Trophoblast cell (in vitro differentiated cells and primary cell): Measurements from ENCODE around the gene PROZ.

Source experiments
- DNase-seq, 2 donors: peaks; one replicate each; pipeline ENCODE4 v3.0.0-alpha.2; 2016
- H2AFZ ChIP-seq: 2 replicates; pipeline ENCODE4 v1.6.1; 2013; ENCODE audit warnings: low read length, moderate library complexity, mild to moderate bottlenecking; ENCODE audit not compliant: insufficient read depth, poor library complexity
- H2AK5ac ChIP-seq: 2 replicates; pipeline ENCODE4 v1.6.1; 2013; ENCODE audit warnings: mild to moderate bottlenecking, low read length
- H2BK120ac ChIP-seq: 2 replicates; pipeline ENCODE4 v1.6.1; 2013; ENCODE audit warnings: low read length, mild to moderate bottlenecking, moderate library complexity; ENCODE audit not compliant: insufficient read depth, poor library complexity
- H2BK12ac ChIP-seq: 2 replicates; pipeline ENCODE4 v1.6.1; 2013; ENCODE audit warnings: mild to moderate bottlenecking, low read length, moderate library complexity
- H2BK5ac ChIP-seq: 2 replicates; pipeline ENCODE4 v1.6.1; 2013; ENCODE audit warnings: low read length, low read depth, moderate library complexity, mild to moderate bottlenecking; ENCODE audit not compliant: poor library complexity
- H3K14ac ChIP-seq: 2 replicates; pipeline ENCODE4 v1.6.1; 2013; ENCODE audit warnings: mild to moderate bottlenecking, low read length
- H3K18ac ChIP-seq: 2 replicates; pipeline ENCODE4 v1.6.1; 2013; ENCODE audit warnings: mild to moderate bottlenecking, low read length
- H3K23ac ChIP-seq: 2 replicates; pipeline ENCODE4 v1.6.1; 2013; ENCODE audit warnings: low read length
- H3K27ac ChIP-seq: 2 replicates; pipeline ENCODE4 v1.5.1; 2013; ENCODE audit warnings: low read depth, mild to moderate bottlenecking, inconsistent platforms, low read length, moderate library complexity
- H3K27me3 ChIP-seq: 2 replicates; pipeline ENCODE4 v1.6.1; 2013; ENCODE audit warnings: inconsistent platforms, mild to moderate bottlenecking, low read length, moderate library complexity; ENCODE audit not compliant: insufficient read depth
- H3K36me3 ChIP-seq, 2 experiments: 1 replicate in 1 of 2; 2 replicates in 1 of 2; pipeline ENCODE4 v1.6.1; 2013; ENCODE audit warnings: low read length in 2 of 2, mild to moderate bottlenecking in 2 of 2, moderate library complexity in 1 of 2; ENCODE audit not compliant: insufficient read depth in 2 of 2, control insufficient read depth in 1 of 2
- H3K4ac ChIP-seq: 2 replicates; pipeline ENCODE4 v1.6.1; 2013; ENCODE audit warnings: low read depth, mild to moderate bottlenecking, low read length, moderate library complexity
- H3K4me1 ChIP-seq, 2 experiments: 1 replicate in 1 of 2; 2 replicates in 1 of 2; pipeline ENCODE4 v1.6.1; 2013; ENCODE audit warnings: low read length in 2 of 2, mild to moderate bottlenecking in 2 of 2, moderate library complexity in 1 of 2; ENCODE audit not compliant: insufficient read depth in 2 of 2, control insufficient read depth in 1 of 2
- H3K4me2 ChIP-seq: 2 replicates; pipeline ENCODE4 v1.6.1; 2013; ENCODE audit warnings: inconsistent platforms, mild to moderate bottlenecking, low read length, moderate library complexity
- H3K4me3 ChIP-seq: 2 replicates; pipeline ENCODE4 v1.5.1; 2013; ENCODE audit warnings: mild to moderate bottlenecking, low read depth, low read length, inconsistent platforms
- H3K79me1 ChIP-seq: one replicate; pipeline ENCODE4 v1.6.1; 2013; ENCODE audit warnings: low read length
- H3K79me2 ChIP-seq: 2 replicates; pipeline ENCODE4 v1.6.1; 2013; ENCODE audit warnings: low read length, mild to moderate bottlenecking; ENCODE audit not compliant: control insufficient read depth, insufficient read depth, poor library complexity
- H3K9ac ChIP-seq: 2 replicates; pipeline ENCODE4 v1.6.1; 2013; ENCODE audit warnings: mild to moderate bottlenecking, low read length
- H3K9me3 ChIP-seq: 2 replicates; pipeline ENCODE4 v1.6.1; 2013; ENCODE audit warnings: low read depth, mild to moderate bottlenecking, control low read depth, inconsistent platforms, low read length; ENCODE audit not compliant: insufficient read depth
- H4K12ac ChIP-seq: 2 replicates; pipeline ENCODE4 v1.6.1; 2013; ENCODE audit warnings: low read depth, mild to moderate bottlenecking, low read length, moderate library complexity
- H4K8ac ChIP-seq: 2 replicates; pipeline ENCODE4 v1.6.1; 2013; ENCODE audit warnings: low read depth, mild to moderate bottlenecking, low read length, moderate library complexity
- H4K91ac ChIP-seq: one replicate; pipeline ENCODE4 v1.6.1; 2013; ENCODE audit warnings: low read depth, mild to moderate bottlenecking, low read length, moderate library complexity
- WGBS: extraction: QIAGEN DNeasy Blood & Tissue Kit; methylation state at CpG from one replicate; pipeline ENCODE4 v1.1.7; 2013; ENCODE audit warnings: missing lambda C conversion rate; ENCODE audit not compliant: insufficient read length, insufficient coverage; ENCODE audit errors: extremely low coverage; 5-methylcytosine and 5-hydroxymethylcytosine counted together

Gene PROZ

GRCh38 chr13:113150550-113151365 is 7.7 kb upstream of the PROZ start:
- H3K4me1 ChIP-seq, result peaks cover 8 to 10% of the 10 kb centered on the region in 2 experiments
- no peak overlapping the region for H4K91ac ChIP-seq

GRCh38 chr13:113151745-113152690 is 6.4 kb upstream of the PROZ start:
- Histone ChIP-seq H2BK12ac (no peak overlapping the region), H3K4me3 (no peak overlapping the region), H4K8ac (no peak overlapping the region), H3K4me2 (no peak overlapping the region), H3K9me3 (peaks cover 5% of the 10 kb centered on the region), H3K9ac (no peak overlapping the region), H2AK5ac (no peak overlapping the region), H2BK120ac (no peak overlapping the region), H4K91ac (no peak overlapping the region), H3K4me1 (peaks cover 8 to 10% of the 10 kb centered on the region in 2 experiments), H2AFZ (no peak overlapping the region), H3K79me1 (peaks cover 5% of the 10 kb centered on the region), H3K14ac (no peak overlapping the region), H3K27ac (no peak overlapping the region), H2BK5ac (no peak overlapping the region), H3K27me3 (peaks cover 13% of the 10 kb centered on the region), H3K36me3 (no peaks in the 10 kb centered on the region), H3K4ac (no peak overlapping the region), H4K12ac (no peak overlapping the region), H3K79me2 (peaks cover 4% of the 10 kb centered on the region), H3K18ac (no peak overlapping the region), H3K23ac (no peak overlapping the region)
- DNase-seq, result no peak
- WGBS, result no CpG with 5 or more reads among the region's 28 CpGs

More at GRCh38 chr13:113150550-113151365, 7.7 kb upstream of the PROZ start:
- Histone ChIP-seq H3K9me3 (peaks cover 4% of the 10 kb centered on the region), H2AK5ac (no peak overlapping the region), H3K4me3 (no peak overlapping the region), H3K27me3 (peaks cover 13% of the 10 kb centered on the region), H3K18ac (no peak overlapping the region), H3K36me3 (no peaks in the 10 kb centered on the region), H3K79me2 (peaks cover 4% of the 10 kb centered on the region), H4K12ac (no peak overlapping the region), H2BK12ac (no peak overlapping the region), H3K23ac (no peak overlapping the region), H3K9ac (no peak overlapping the region), H3K4me2 (no peak overlapping the region), H2AFZ (no peak overlapping the region), H2BK120ac (no peak overlapping the region), H3K4ac (no peak overlapping the region), H4K8ac (no peak overlapping the region), H3K14ac (no peak overlapping the region), H3K27ac (no peak overlapping the region), H3K79me1 (peaks cover 5% of the 10 kb centered on the region), H2BK5ac (no peak overlapping the region)
- no CpG with 5 or more reads among the region's 31 CpGs for WGBS
- no peak for DNase-seq

GRCh38 chr13:113152691-113152983 is 5.8 kb upstream of the PROZ start:
- Histone ChIP-seq H2AFZ (peak overlapping the region; percentile 78), H3K14ac (no peak overlapping the region), H3K23ac (no peak overlapping the region), H3K4me3 (no peak overlapping the region), H4K12ac (peak overlapping the region; percentile 10), H2BK12ac (no peak overlapping the region), H3K4ac (no peak overlapping the region), H4K8ac (peak overlapping the region; percentile 77), H3K18ac (no peak overlapping the region), H2AK5ac (no peak overlapping the region), H3K79me2 (peaks cover 4% of the 10 kb centered on the region), H3K27ac (no peak overlapping the region), H2BK120ac (no peak overlapping the region), H3K4me2 (peak overlapping the region; percentile 83), H2BK5ac (no peak overlapping the region), H3K27me3 (peaks cover 13% of the 10 kb centered on the region), H3K9ac (no peak overlapping the region), H3K9me3 (peaks cover 6% of the 10 kb centered on the region), H3K4me1 (peaks cover 8 to 10% of the 10 kb centered on the region in 2 experiments), H3K79me1 (peaks cover 5% of the 10 kb centered on the region), H4K91ac (no peak overlapping the region), H3K36me3 (no peaks in the 10 kb centered on the region)
- WGBS, result no CpG with 5 or more reads among the region's 2 CpGs
- no peak for DNase-seq

- peaks cover 13% of the 10 kb centered on the region for H3K27me3 ChIP-seq
- H2BK12ac ChIP-seq, result no peak overlapping the region
- DNase-seq, result no peak
- H3K23ac ChIP-seq, result no peak overlapping the region
- peak overlapping the region; percentile 51 for H3K4me3 ChIP-seq
- H3K79me1 ChIP-seq, result peaks cover 5% of the 10 kb centered on the region
- no peak overlapping the region for H3K27ac ChIP-seq
- no peak overlapping the region for H4K91ac ChIP-seq
- H3K36me3 ChIP-seq, result no peaks in the 10 kb centered on the region
- peaks cover 4% of the 10 kb centered on the region for H3K79me2 ChIP-seq
- peak overlapping the region; percentile 17 for H3K9ac ChIP-seq
- H3K4me1 ChIP-seq, result peaks cover 8 to 10% of the 10 kb centered on the region in 2 experiments
- H2AK5ac ChIP-seq, result no peak overlapping the region
- no CpG with 5 or more reads among the region's 60 CpGs for WGBS
- peak overlapping the region; percentile 77 for H4K8ac ChIP-seq
- peak overlapping the region; percentile 2 for H3K18ac ChIP-seq
- no peak overlapping the region for H2BK5ac ChIP-seq
- H3K4me2 ChIP-seq, result peak overlapping the region; percentile 83
- peak overlapping the region; percentile 78 for H2AFZ ChIP-seq
- H3K9me3 ChIP-seq, result peaks cover 6% of the 10 kb centered on the region
- H2BK120ac ChIP-seq, result no peak overlapping the region
- peak overlapping the region; percentile 10 for H4K12ac ChIP-seq
- no peak overlapping the region for H3K4ac ChIP-seq
- peak overlapping the region; percentile 16 for H3K14ac ChIP-seq
Observed at GRCh38 chr13:113152984-113153809, 5.3 kb upstream of the PROZ start.
